Natural killer cell (primary cell): ENCODE data around the gene CPT1A. TPM values are rescaled to one million over a fixed set of nuclear protein-coding genes. Genes with fewer than 3 reads are reported as not detected.

ENCODE experiments used
- ATAC-seq, 3 donors: fragments of 150-1000 bp in 2 of 3; fragments of 200-7000 bp in 1 of 3; cut with Tn5 transposase; 1 replicate in 1 of 3; 2 replicates in 2 of 3; pipeline ENCODE4 v1.10.0; 2021; ENCODE audit warnings: mild to moderate bottlenecking in 2 of 3, moderate library complexity in 2 of 3
- DNase-seq, 2 donors: peaks; one replicate each; pipeline versions ENCODE4 v3.0.0 to v3.0.0-alpha.2; 2013 to 2021; ENCODE audit warnings: mixed read lengths in 1 of 2
- H3K27ac ChIP-seq: one replicate; pipeline ENCODE4 v1.5.1; 2013; ENCODE audit warnings: mild to moderate bottlenecking, low read length
- H3K27me3 ChIP-seq: one replicate; pipeline ENCODE4 v1.6.1; 2013; ENCODE audit warnings: low read length; ENCODE audit not compliant: control insufficient read depth, insufficient read depth
- H3K36me3 ChIP-seq: one replicate; pipeline ENCODE4 v1.6.1; 2013; ENCODE audit warnings: low read length; ENCODE audit not compliant: control insufficient read depth, insufficient read depth
- H3K4me1 ChIP-seq: one replicate; pipeline ENCODE4 v1.6.1; 2013; ENCODE audit warnings: low read length; ENCODE audit not compliant: control insufficient read depth, insufficient read depth
- H3K4me3 ChIP-seq: one replicate; pipeline ENCODE4 v1.5.1; 2013; ENCODE audit warnings: low read length
- H3K9me3 ChIP-seq: one replicate; pipeline ENCODE4 v1.6.1; 2013; ENCODE audit warnings: low read length; ENCODE audit not compliant: control insufficient read depth, insufficient read depth
- H3K27ac Mint-ChIP-seq, 2 donors: one replicate each; pipeline ENCODE4 v1.8.0; 2022; ENCODE audit warnings: mild to moderate bottlenecking in 2 of 2, mixed read lengths in 2 of 2, moderate library complexity in 1 of 2
- H3K27me3 Mint-ChIP-seq, 2 donors: one replicate each; pipeline ENCODE4 v1.8.0; 2022; ENCODE audit warnings: low read depth in 2 of 2, mixed read lengths in 2 of 2
- H3K36me3 Mint-ChIP-seq: one replicate; pipeline ENCODE4 v1.8.0; 2022; ENCODE audit warnings: mixed read lengths
- H3K4me1 Mint-ChIP-seq, 2 donors: one replicate each; pipeline ENCODE4 v1.8.0; 2022; ENCODE audit warnings: mixed read lengths in 2 of 2
- H3K4me3 Mint-ChIP-seq: one replicate; pipeline ENCODE4 v1.8.0; 2022; ENCODE audit warnings: mild to moderate bottlenecking, moderate library complexity, mixed read lengths
- H3K9me3 Mint-ChIP-seq, 2 donors: one replicate each; pipeline ENCODE4 v1.8.0; 2022; ENCODE audit warnings: mixed read lengths in 2 of 2
- WGBS: methylation state at CpG from one replicate; pipeline ENCODE4 v1.1.7; 2013; ENCODE audit warnings: missing lambda C conversion rate; ENCODE audit not compliant: insufficient coverage; 5-methylcytosine and 5-hydroxymethylcytosine counted together
- intact Hi-C: fragments of 100-400 bp; cut with micrococcal nuclease; formaldehyde crosslinking; loops from one replicate; pipeline ENCODE4 v1.14.2; 2022
- total RNA-seq, 4 donors: library from RNA; stranded (reverse); fragments of 120-200 nt in 1 of 4; gene quantifications; one replicate each; pipeline versions ENCODE4 v1.2.3 to v1.2.4, GENCODE V29; 2013 to 2022
- TF ChIP-seq, protein P1 (sequence below): fragments of 200-600 bp; IDR thresholded peaks from one replicate; pipeline ENCODE4 v1.8.0; 2022; ENCODE audit warnings: antibody characterized with exemption

The CPT1A gene
- total RNA-seq, 3 donors from 2014 or later (not counting 1 experiment from before 2014, with no cell fraction given) = 70.3 to 129 (median 100) TPM

DNA sequence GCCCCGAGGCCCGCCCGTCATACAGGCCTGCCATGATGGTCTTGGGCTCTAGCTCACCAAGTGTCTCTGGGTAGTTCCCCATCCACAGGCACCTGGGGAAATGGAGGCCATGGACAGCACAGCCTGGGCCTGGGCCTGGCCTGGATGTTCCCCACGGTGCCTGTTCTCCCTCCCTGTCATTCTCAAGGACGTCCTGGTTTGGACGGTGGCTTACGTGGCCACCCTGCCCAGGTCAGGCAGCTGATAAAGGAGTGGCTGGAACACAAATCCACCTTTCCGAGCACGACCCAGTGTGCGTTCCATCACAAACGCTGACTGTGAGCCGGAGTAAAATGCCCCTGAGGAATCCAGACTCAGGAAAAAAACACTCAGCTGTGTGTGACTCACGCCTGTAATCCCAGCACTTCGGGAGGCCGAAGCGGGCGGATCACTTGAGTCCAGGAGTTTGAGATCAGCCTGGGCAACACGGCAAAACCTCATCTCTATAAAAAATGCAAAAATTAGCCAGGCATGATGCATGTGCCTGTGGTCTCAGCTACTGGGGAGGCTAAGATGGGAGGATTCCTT is 49.2 kb downstream of the CPT1A start:
- H3K36me3 ChIP-seq = peaks cover 53% of the 10 kb centered on the region

DNA sequence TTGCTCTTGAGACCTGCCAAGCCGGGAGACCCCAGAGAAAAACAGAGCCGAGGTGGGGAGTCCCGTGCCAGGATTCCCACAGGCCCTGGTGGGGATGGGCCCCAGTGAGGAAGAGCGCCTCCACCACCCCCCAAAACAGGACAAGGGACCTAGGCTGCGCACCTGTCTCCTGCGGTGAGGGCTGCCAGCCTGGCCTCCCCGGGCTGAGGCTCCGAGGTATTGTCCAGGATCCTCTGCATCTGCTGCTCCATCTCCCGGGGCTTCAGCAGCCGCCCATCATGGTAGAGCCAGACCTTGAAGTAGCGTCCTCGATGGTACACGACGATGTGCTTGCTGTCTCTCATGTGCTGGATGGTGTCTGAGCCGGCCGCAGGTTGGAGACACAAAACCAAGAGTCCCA is 57.1 kb downstream of the CPT1A start:
- no peaks in the 10 kb centered on the region for H3K9me3 Mint-ChIP-seq

More for the DNA sequence above, 49.2 kb downstream of the CPT1A start:
- H3K4me1 Mint-ChIP-seq = peaks cover 0 to 7% of the 10 kb centered on the region in 2 donors
- H3K9me3 Mint-ChIP-seq = no peaks in the 10 kb centered on the region
- DNase-seq (no peak), ATAC-seq (no peak)
- no peak overlapping the region for H3K4me3 Mint-ChIP-seq
- H3K27ac Mint-ChIP-seq = no peak overlapping the region
- no peaks in the 10 kb centered on the region for H3K27me3 Mint-ChIP-seq
- H3K36me3 Mint-ChIP-seq = peaks cover 13% of the 10 kb centered on the region
- H3K4me3 ChIP-seq = no peak overlapping the region
- intact Hi-C loops = no loop called here
- TF ChIP-seq, protein P1, sequence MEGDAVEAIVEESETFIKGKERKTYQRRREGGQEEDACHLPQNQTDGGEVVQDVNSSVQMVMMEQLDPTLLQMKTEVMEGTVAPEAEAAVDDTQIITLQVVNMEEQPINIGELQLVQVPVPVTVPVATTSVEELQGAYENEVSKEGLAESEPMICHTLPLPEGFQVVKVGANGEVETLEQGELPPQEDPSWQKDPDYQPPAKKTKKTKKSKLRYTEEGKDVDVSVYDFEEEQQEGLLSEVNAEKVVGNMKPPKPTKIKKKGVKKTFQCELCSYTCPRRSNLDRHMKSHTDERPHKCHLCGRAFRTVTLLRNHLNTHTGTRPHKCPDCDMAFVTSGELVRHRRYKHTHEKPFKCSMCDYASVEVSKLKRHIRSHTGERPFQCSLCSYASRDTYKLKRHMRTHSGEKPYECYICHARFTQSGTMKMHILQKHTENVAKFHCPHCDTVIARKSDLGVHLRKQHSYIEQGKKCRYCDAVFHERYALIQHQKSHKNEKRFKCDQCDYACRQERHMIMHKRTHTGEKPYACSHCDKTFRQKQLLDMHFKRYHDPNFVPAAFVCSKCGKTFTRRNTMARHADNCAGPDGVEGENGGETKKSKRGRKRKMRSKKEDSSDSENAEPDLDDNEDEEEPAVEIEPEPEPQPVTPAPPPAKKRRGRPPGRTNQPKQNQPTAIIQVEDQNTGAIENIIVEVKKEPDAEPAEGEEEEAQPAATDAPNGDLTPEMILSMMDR = no peak
- no peaks in the 10 kb centered on the region for H3K9me3 ChIP-seq
- H3K4me1 ChIP-seq = no peaks in the 10 kb centered on the region
- 98% methylated on average over 18 of the region's 18 CpGs for WGBS
- H3K27ac ChIP-seq = no peak overlapping the region
- no peaks in the 10 kb centered on the region for H3K27me3 ChIP-seq

DNA sequence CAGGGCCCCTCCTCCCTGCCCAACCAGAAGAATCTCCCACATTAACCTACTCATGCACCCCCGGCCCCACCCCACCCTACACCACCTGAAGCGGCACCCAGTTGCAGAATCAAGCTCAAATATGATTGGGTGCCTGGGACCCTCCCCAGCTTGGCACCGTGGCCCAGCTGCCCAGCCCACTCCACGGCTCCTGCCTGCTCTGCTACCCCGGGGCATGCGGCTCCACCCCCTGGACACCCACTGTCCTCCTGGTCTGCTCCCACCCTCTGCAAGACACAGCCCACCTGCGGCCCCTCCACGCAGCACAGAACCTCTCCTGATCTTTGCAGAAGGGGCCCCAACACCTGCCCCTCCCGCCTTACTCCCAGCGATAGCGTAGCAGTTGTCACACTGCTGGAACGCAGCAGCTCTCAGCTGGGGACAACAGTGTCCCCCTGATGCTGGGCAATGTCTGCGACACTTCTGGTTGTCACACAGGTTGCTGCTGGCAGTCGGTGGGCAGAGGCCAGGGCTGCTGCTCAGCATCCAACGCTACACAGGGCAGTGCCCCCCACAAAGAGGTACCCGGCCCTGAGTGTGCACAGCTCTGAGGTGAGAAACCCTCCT is 58.4 kb downstream of the CPT1A start:
- Mint-ChIP-seq H3K27me3 (no peaks in the 10 kb centered on the region), H3K4me3 (no peak overlapping the region), H3K36me3 (peaks cover under 1% of the 10 kb centered on the region), H3K27ac (no peak overlapping the region), H3K9me3 (no peaks in the 10 kb centered on the region), H3K4me1 (no peaks in the 10 kb centered on the region)
- ATAC-seq = no peak
- Histone ChIP-seq H3K27me3 (no peaks in the 10 kb centered on the region), H3K27ac (no peak overlapping the region), H3K4me1 (no peaks in the 10 kb centered on the region), H3K4me3 (no peak overlapping the region), H3K36me3 (peaks cover 50% of the 10 kb centered on the region), H3K9me3 (no peaks in the 10 kb centered on the region)
- no peak for DNase-seq
- intact Hi-C loops = no loop called here
- 96% methylated on average over 16 of the region's 16 CpGs for WGBS
- TF ChIP-seq, protein P1 = no peak

More for the DNA sequence above, 57.1 kb downstream of the CPT1A start:
- H3K4me3 ChIP-seq = no peak overlapping the region
- H3K4me1 ChIP-seq = no peaks in the 10 kb centered on the region
- intact Hi-C loops = no loop called here
- Mint-ChIP-seq H3K36me3 (no peaks in the 10 kb centered on the region), H3K4me1 (no peaks in the 10 kb centered on the region), H3K4me3 (no peak overlapping the region), H3K27me3 (no peaks in the 10 kb centered on the region), H3K27ac (no peak overlapping the region)
- no peaks in the 10 kb centered on the region for H3K9me3 ChIP-seq
- TF ChIP-seq, protein P1 = no peak
- ATAC-seq (no peak), DNase-seq (no peak)
- H3K27me3 ChIP-seq = no peaks in the 10 kb centered on the region
- H3K27ac ChIP-seq = no peak overlapping the region
- 92% methylated on average over 13 of the region's 16 CpGs for WGBS
- H3K36me3 ChIP-seq = peaks cover 50% of the 10 kb centered on the region

DNA sequence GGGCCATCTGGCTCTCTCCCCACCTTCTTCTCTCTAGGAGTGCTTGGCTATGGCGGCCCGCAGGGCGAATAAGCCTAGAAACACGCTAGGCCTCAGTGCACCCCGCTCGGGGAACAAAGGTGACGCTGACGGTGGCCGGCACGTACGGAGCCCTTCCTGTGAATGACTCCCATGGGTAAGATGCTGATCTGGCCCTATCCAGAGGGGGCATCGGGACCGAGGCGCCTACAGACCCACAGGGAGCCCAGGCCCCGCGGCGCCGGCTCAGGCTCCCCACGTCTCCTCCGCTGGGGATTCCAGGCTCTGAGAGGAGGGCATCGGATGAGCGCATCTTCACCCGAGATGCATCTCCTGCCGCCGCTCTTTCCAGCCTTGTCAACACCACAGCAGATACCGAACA is 59.0 kb downstream of the CPT1A start:
- DNase-seq (no peak), ATAC-seq (no peak)
- Mint-ChIP-seq H3K9me3 (no peaks in the 10 kb centered on the region), H3K4me3 (no peak overlapping the region), H3K36me3 (peaks cover 6% of the 10 kb centered on the region), H3K27ac (no peak overlapping the region), H3K27me3 (no peaks in the 10 kb centered on the region), H3K4me1 (no peaks in the 10 kb centered on the region)
- no peaks in the 10 kb centered on the region for H3K4me1 ChIP-seq
- H3K4me3 ChIP-seq = no peak overlapping the region
- TF ChIP-seq, protein P1 = no peak
- WGBS = 97% methylated on average over 26 of the region's 26 CpGs
- H3K27ac ChIP-seq = no peak overlapping the region
- intact Hi-C loops = no loop called here
- H3K27me3 ChIP-seq = no peaks in the 10 kb centered on the region
- H3K36me3 ChIP-seq = peaks cover 54% of the 10 kb centered on the region
- H3K9me3 ChIP-seq = no peaks in the 10 kb centered on the region
